EL (cell line): Measurements from ENCODE around the gene ECHDC3.
A peak's percentile ranks its signal among the peaks of the same experiment; 100 is the strongest.
"Not testable (repeated sequence)": the region's sequence is repeated elsewhere in the genome, so short reads cannot be mapped to it uniquely, and the experiment has no call there.

Experiments used
- DNase-seq: peaks from one replicate; pipeline ENCODE4 v3.0.0-alpha.2; 2016

The ECHDC3 gene, protein sequence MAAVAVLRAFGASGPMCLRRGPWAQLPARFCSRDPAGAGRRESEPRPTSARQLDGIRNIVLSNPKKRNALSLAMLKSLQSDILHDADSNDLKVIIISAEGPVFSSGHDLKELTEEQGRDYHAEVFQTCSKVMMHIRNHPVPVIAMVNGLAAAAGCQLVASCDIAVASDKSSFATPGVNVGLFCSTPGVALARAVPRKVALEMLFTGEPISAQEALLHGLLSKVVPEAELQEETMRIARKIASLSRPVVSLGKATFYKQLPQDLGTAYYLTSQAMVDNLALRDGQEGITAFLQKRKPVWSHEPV

DNA sequence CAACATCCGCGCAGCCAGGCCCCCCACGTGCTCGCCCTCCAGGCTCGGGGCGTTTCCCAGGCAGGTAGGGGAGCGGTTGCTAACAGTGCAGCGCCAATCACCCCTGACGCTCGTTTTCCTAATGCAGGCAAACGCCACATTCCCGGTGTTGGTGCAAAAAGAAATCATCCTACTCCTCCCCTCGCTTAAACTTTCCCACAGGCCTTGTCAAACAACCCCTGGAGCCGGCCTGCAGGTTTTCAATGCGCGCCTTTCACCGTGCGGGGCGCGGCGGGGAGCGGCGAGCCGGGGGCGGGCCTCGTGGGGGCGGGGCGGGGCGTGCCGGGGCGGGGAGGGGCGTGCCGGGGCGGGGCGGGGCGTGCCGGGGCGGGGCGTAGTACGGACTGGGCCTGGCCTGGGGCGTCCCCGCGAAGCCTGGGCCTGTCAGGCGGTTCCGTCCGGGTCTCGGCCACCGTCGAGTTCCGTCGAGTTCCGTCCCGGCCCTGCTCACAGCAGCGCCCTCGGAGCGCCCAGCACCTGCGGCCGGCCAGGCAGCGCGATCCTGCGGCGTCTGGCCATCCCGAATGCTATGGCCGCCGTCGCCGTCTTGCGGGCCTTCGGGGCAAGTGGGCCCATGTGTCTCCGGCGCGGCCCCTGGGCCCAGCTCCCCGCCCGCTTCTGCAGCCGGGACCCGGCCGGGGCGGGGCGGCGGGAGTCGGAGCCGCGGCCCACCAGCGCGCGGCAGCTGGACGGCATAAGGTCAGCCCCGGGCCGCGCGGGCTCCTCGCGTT, at the start of gene ECHDC3:
ECHDC3 (plus strand) TSS at position 374 of the 770 bp plus-strand sequence; CDS start at position 569, 195 bp downstream.
- DNase-seq, result peak; percentile 43

GRCh38 chr10:11693376-11693775, 48.8 kb upstream of the ECHDC3 start:
- DNase-seq, result no peak

DNA sequence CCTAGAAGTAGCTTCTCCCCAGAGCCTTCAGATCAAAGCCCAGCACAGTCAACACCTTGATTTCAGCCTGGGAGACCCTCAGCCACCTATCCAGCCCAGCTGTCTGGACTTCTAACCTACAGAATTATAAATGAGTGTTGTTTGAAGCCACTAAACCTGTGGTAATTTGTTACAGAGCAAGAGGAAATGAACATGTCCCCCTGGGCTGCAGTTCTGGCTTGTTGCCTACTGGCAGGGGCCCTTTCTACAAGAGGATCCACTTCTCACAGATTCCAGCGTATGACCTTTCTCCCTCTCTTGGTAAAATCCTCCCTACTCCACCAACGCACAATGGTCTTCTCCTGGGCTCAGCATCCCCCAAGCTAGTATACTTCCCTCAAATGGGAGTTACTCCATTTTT, 46.4 kb upstream of the ECHDC3 start:
- DNase-seq, result no peak

DNA sequence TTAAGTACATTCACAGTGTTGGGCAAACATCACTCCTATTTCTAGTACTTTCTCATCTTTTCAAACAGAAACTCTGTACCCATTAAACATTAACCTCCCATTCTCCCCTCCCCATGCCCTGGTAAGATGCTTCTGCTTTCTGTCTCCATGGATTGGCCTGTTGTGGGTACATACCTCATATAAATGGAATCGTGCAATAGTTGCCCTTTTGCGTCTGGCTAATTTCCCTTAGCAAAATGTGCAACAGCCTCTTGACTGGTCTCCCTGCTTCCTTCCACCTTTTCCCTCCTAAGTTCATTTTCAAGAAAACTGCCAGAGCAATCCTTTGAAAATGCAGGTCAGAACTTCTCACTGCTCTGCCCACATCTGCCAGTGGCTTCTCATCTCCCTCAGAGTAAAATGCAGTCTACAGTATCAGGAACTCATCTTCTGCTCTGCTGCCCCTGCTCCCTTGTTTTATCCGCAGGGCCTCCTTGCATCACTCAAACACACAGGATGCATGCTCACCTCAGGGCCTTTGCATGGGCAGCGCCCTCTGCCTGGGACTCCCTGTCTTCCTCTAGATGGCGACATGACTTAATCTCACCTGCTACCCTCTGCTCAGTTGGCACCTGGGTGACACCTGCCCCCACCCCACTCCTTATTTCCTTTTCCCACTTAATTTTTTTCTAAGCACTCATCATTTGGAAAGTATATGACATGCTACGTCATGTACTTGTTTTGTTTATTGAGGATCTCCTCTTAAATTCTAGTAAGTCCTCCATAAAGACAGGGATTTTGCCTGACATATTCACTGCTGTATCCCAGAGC, 44.3 kb upstream of the ECHDC3 start:
- DNase-seq, result no peak

DNA sequence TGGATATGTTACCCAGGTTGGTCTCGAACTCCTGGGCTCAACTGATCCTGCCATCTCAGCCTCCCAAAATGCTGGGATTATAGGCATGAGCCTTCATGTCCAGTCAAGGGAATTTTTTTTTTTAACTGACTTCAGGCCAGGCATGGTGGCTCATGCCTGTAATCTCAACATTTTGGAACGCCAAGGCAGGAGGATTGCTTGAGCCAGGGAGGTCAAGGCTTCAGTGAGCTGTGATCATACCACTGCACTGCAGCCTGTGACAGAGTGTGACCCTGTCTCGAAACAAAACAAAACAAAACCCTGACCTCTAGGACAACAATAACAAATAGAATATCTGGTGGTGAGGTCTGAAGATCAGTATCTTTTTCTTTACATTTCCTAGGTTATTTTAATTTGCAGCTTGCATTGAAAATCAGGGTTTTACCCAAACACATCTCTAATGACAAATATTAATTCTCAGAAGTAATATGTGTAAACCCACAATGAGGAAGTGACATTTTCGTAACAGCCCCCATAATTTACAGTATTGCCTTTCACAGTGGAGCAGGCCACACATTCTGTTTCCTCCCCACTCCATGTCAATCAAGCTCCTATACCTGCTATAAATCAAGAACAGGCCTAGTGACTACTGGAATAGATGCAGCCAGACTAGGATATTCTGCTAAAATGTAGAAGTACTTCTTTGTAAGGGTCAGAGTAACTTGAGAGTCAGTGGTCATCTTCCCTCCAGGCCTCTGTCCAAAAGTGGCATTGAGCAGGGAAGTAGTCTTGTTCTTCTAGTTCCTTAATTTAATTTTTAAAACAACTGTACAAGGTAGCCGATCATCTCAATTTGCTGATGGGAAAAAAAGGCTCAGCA, 43.3 kb upstream of the ECHDC3 start:
- DNase-seq, result no peak

GRCh38 chr10:11699550-11700097, 42.6 kb upstream of the ECHDC3 start:
- no peak for DNase-seq

GRCh38 chr10:11700539-11700938, 41.6 kb upstream of the ECHDC3 start:
- DNase-seq, result no peak

DNA sequence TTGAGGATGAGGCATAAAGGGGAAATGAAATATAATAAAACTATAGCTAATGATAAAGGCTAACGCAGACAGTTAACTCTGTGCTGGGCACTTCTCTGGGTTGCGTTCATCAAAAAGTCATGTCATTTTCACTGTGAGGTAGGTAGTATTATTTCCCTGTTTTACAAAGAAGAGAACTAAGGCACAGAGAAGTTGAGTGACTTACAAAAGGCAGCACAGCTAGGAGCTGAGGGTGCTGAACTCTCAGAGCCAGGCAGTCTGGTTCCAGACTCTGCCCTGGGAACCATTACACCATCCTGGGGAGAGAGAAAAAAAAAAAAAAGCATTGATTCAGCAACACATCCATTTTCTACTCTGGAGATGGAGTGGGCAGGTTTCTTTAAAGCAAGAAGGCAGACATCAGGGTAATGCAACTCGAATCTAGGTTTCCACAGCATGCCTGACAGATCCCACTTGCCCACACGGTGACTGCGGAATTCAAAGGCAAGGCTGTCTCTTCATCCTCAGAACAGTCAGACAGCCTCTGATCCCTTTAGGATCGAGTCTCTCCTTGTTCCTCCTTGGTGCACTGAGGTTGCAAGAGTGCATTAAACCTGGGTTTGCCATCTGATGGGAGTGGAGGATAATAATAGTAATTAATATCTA, 40.6 kb upstream of the ECHDC3 start:
- DNase-seq, result no peak

GRCh38 chr10:11702264-11702663, 39.9 kb upstream of the ECHDC3 start:
- no peak for DNase-seq

DNA sequence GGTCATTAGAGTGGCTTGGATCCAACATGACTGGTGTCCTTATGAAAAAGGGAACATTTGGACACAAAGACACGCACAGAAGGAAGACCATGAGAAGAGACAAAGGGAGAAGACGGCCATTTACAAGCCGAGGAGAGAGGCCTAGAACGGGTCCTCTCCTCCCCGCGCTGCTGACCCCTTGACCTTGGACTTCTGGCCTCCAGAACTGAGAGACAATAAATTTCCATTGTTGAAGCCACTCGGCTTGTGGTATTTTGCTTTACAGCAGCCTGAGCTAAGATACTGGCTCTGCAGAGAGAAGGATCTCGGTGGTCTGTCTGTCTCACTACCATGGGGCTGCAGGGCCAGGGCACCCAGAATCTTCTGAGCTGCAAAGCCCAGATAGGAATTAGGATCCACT, 38.1 kb upstream of the ECHDC3 start:
- no peak for DNase-seq

DNA sequence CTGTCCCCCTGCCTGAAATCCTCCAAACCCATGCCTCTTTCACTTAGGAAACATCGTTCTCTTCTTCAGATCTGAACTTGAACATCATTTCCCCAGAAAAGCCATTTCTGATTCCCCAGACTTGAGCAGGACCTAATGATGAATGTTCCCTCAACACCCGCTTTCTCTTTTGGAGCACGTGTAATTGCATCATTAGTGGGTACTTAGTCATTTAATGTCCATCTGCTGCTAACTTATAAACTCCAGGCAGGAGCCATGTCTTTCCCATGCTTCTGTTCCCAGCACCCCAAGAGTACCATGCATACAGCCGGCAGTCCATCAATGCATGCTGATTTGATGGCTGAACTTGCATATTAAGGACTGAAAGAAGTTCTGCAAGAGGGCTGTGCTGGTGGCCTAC, 36.5 kb upstream of the ECHDC3 start:
- peak; percentile 17 for DNase-seq

DNA sequence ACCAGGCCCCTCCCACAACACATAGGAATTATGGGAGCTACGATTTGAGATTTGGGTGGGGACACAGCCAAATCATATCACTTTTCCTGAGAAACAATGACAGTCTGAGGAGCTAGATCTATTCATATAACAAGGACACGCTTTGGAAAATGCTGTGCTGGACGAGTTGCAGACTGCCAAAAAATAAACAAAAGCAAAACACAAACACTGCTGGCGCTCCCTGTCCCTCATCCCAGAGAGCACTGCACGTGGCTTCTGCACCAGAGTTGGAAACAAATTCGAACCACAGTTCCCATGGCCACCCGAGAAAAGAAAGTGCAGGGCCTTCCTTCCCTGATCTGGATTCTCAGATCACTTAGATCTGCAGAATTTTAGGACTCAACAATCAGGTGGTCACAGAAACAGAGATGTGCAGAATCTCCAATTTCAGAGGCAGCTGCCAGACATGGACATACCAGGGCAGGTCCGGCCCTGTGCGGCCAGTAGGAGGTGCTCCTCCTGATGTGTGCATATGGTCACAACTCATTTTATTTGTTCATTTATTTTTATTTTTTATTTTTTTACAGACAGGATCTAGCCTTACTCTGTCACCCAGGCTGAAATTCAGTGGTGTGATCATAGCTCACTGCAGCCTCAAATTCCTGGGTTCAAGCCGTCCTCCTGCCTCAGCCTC, 35.2 kb upstream of the ECHDC3 start:
- no peak for DNase-seq

GRCh38 chr10:11707624-11708350, 34.4 kb upstream of the ECHDC3 start:
- no peak for DNase-seq

DNA sequence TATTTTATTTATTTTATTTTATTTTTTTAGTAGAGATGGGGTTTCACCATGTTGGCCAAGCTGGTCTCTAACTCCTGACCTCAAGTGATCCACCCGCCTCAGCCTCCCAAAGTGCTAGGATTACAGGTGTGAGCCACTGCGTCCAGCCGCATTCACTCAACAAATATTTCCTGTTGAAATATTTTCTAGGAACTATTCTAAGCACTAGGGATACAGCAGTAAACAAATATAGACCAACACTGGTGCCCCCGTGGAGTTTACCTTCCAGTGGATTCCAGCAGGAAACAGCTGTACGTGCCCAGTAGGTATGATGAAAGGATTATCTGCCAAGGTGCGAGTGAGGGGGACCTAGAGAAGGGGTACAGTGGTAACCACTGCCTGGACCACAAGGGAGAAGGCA, 33.4 kb upstream of the ECHDC3 start:
- DNase-seq, result not testable (repeated sequence)

DNA sequence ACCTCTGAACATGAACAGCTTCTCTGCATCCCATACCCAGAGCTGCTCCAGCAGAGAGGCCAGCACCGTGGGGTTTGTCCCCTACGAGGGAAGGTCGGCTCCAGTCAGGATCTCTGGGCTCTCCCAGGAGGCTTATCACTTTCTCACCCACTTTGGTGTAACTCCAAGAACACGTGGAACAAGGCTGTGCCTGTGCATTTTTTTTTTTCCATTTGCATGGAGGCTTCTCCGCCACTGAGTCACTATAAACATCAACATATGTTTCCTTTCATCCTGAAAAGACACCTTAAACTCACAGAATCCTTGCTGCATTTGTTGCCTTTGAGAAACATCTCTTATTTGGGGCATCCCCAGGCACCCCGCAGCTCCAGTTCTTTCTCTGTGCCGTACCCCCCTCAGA, 29.4 kb upstream of the ECHDC3 start:
- no peak for DNase-seq

DNA sequence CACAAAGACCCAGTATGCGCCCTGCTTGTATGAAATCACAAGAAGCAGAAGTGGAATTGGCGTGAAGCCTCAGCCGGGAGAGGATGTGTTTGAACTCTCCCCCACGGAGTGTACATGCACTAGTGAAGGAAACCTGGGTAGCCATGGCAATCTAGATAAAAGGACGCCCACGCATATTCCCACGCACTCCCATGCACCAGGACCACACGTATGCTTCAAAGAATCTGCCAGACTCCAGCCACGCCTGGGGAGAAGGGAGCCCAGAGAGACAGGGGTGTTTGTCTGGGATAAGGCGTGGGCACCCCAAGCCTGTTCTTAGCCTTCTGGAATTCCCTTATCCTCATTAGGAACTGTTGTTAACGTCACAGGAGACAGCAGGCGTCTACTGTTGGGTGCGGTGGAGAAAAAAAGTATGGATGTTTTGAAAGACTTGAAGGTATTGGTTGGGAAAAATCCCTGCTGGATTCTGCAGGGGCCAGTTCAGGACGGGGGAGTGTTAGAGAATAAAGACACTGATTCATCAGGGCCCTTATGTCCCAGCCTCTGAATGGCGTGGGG, 28.9 kb upstream of the ECHDC3 start:
- DNase-seq, result no peak

DNA sequence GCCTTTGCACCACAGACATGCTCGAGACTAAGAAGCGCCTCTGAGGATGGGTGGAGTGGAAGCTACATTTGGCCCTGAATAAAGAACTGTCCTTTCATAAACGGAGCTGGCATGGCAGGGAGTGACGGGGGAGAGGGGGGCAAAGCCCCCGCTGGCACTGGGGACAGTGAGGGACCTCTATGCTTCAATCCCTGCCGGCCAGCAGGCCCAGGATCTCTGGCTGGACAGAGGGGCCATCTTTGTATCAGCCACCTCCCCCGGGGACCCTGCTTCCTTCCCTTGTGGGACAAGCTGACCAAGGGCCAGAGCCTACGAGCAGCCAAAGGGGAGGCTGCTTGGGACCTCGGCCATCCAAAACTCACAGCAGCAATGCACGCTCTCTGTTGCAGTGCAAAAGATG, 28.2 kb upstream of the ECHDC3 start:
- DNase-seq, result no peak

DNA sequence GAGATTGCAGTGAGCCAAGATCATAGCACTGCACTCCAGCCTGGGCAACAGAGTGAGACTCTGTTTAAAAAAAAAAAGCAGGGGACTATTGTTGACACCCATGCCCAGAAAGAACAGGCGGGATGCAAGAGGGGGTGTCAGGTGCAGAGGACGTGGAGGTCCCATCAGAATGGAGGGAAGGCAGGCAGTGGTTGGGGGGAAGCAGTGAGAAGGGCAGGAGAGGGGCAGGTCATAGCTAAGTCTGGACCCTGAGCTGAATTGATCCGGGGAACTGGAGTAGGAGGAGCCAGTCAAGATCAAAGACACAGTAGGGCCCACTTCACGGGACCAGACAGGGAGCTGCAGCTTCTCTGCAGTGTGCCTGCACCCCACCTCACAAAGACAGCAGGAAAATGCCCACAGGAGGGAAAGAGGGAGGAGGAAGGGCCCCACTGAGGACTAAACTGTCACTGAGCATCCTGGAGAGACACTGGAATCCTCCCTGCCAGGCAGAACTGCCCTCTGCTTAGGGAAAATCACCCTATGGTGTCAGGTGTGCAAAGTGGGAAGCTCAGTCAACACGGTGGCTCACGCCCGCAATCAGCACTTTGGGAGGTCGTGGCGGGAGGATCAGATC, 27.3 kb upstream of the ECHDC3 start:
- DNase-seq, result no peak

DNA sequence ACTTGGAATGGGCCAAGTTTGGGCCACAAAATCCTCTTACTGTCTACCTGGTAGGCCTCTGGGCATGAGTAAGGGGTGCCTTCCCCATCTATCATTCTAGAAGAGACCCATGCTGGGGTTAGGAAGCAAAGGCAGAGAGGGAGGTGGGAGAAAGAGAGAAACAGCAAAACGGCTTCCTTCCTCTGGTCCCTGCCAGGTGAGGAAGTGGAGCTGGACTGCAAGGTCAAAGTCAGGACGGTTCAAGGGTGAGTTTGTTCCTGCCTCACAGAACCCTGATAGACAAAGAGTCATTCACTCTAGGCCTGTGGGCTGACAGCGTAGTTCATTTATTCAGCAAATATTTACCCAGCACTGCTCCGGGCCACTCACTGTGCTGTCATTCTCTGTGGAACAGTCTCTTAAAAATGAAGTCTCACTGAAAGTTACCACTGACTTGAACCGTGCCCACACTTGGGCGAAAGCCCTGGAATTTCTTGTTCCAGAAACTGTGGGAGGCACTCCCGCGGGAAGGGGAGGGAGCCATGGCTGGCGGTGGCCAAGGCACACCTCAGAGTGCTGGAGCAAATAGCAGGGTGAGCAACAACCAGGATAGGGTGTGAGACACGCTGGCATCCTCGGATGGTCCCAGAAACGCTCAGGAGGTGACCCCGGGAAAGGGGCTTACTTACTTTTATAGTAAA, 26.2 kb upstream of the ECHDC3 start:
- DNase-seq, result no peak
